ENCODE results near the gene RFTN1. TPM values are rescaled to one million over a fixed set of nuclear protein-coding genes. Genes with fewer than 3 reads are reported as not detected.

Gene RFTN1
- total and polyA plus RNA-seq, 2 of the 8 experiments (the other 6 are each of a cell fraction or from before 2014, with no cell fraction given), result 4.6 to 6.7 TPM

DNA sequence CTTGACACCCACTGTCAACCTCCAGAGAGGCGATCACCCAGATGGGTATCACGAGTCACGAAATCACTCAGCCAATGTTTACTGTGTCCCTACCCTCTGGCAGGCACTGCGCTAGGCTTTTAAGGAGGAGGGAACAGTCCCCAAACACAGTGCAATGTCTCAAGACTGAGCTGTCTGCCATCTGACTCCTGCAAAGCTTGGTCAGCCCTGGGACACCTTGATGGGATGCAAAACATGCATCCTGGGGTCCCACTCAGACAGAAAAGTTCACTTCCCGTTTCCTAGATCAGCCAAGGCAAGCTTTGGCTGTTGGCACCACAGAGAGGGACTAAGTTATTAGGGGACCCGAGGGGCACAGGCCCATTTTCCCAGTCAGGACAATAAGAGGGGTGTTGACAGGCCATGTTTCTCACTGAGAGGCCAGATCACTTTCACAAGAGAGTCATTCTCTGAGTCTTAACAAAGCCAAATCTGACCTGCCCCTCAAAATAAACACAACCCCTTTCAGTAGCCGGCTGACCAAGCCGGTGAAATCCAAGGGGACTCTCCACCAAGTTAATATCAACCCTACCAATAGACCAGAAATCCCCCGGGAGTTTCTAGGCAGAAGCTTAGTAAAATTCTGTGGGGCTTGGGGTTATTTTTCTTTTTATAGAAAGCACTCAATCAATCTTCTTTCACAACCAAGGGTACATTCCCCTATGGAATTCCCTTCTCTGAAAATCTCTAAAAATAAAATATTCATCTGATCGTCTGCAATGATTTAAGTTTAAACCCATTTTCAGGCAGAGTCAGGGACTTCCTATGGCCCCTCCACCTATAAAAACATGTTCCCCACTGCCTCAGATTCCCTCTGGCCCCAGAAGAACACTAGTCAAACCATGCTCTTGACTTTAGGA lies 3.5 kb downstream of the RFTN1 start:
- H3K79me2 ChIP-seq (ENCODE audit: control insufficient read depth in 1 of 2, insufficient read depth in 2 of 2, low read length in 2 of 2), result no peaks in the 10 kb centered on the region
- no peak overlapping the region for H3K9ac ChIP-seq (replicated peaks in 1 of 4; ENCODE audit: extremely low read depth in 1 of 4, low read depth in 3 of 4, low read length in 3 of 4)
- H2AFZ ChIP-seq (ENCODE audit: low read length), result 0 out of 2 replicates have a peak overlapping the region, but pooled peaks have one; percentile 14
- no peak overlapping the region for H3K4ac ChIP-seq (replicated peaks; ENCODE audit: insufficient read length, low read depth, low read length)
- H3K56ac ChIP-seq (replicated peaks; ENCODE audit: insufficient read length, low read depth, low read length), result no peak overlapping the region
- H2BK20ac ChIP-seq (ENCODE audit: low read length), result no peak overlapping the region
- no peaks in the 10 kb centered on the region for H3K79me1 ChIP-seq (ENCODE audit: low read depth, low read length)
- peak overlapping the region; percentile 3 for H4K91ac ChIP-seq (replicated peaks; ENCODE audit: insufficient read length, low read length)
- H2BK120ac ChIP-seq (replicated peaks; ENCODE audit: low read depth, low read length), result no peak overlapping the region
- peaks cover 14% of the 10 kb centered on the region; the same call in 1 of the 2 replicates for H3K23me2 ChIP-seq (ENCODE audit: low read depth, low read length)
- no peaks in the 10 kb centered on the region for H3K9me3 ChIP-seq (ENCODE audit: insufficient read depth in 2 of 2, low read depth in 1 of 2, low read length in 1 of 2)
- no peak overlapping the region for H4K8ac ChIP-seq (ENCODE audit: extremely low read depth, insufficient read depth, low read length)
- no peak overlapping the region for H3K4me3 ChIP-seq (ENCODE audit: extremely low read depth in 1 of 4, insufficient read depth in 2 of 4, low read depth in 3 of 4, low read length in 4 of 4)
- DNase-seq (ENCODE audit: low read depth in 1 of 2, low spot score in 2 of 2) (no peak), FAIRE-seq (no peak)
- H2BK15ac ChIP-seq (ENCODE audit: low read length), result no peak overlapping the region
- H2BK12ac ChIP-seq (ENCODE audit: low read depth, low read length), result no peak overlapping the region
- no peak overlapping the region for H3K27ac ChIP-seq (ENCODE audit: low read depth, low read length)
- no peaks in the 10 kb centered on the region for H3K36me3 ChIP-seq (ENCODE audit: control insufficient read depth in 2 of 4, insufficient read depth in 4 of 4, low read length in 3 of 4)
- H4K20me1 ChIP-seq (replicated peaks in 1 of 2; ENCODE audit: control insufficient read depth in 1 of 2, insufficient read depth in 2 of 2, low read length in 2 of 2), result peaks cover 0 to 3% of the 10 kb centered on the region in 2 experiments
- H3K18ac ChIP-seq (ENCODE audit: extremely low read depth, low read length), result no peak overlapping the region
- no peak overlapping the region for H3K23ac ChIP-seq (ENCODE audit: insufficient read length)
- H3K4me2 ChIP-seq (ENCODE audit: insufficient read depth in 1 of 2, low read depth in 2 of 2, low read length in 2 of 2), result no peak overlapping the region
- H3K4me1 ChIP-seq (replicated peaks in 1 of 4; ENCODE audit: control insufficient read depth in 3 of 4, insufficient read depth in 4 of 4, low read length in 3 of 4), result peaks cover 3 to 21% (median 6%) of the 10 kb centered on the region in 4 experiments; a peak in 6 of 7 replicates
- 87% methylated on average over 10 of the region's 10 CpGs; no CpG with 5 or more reads in 1 of the 2 experiments for WGBS, 2 experiments (ENCODE audit: extremely low coverage in 1 of 2, insufficient coverage in 1 of 2, insufficient read length in 1 of 2, insufficient replicate concordance in 2 of 2, low coverage in 1 of 2, low lambda C conversion rate in 2 of 2, missing lambda C conversion rate in 1 of 2)
- H3K14ac ChIP-seq (ENCODE audit: insufficient read length), result no peak overlapping the region
- no peak overlapping the region; the same call in 1 of the 2 replicates for H2BK5ac ChIP-seq (ENCODE audit: low read depth, low read length)
- no peak overlapping the region for H2AK5ac ChIP-seq (ENCODE audit: low read depth, low read length)
- no peak overlapping the region for H4K5ac ChIP-seq (ENCODE audit: insufficient read length, low read depth, low read length)
- H3K27me3 ChIP-seq (replicated peaks in 1 of 4; ENCODE audit: control insufficient read depth in 3 of 4, extremely low read depth in 1 of 4, insufficient read depth in 3 of 4, low read length in 3 of 4), result peaks cover 15 to 33% (median 31%) of the 10 kb centered on the region in 4 experiments
- ChIA-PET POLR2A (ENCODE audit: partially characterized antibody) (no interaction called here), CTCF (ENCODE audit: partially characterized antibody) (interaction anchor here (0.9 to 1.5 kb wide), 3 partner anchors 13 to 190 kb away, joined by 3 to 4 read pairs (median 4); no protein-coding TSS in a partner anchor)
- no peak for TF ChIP-seq CEBPB (IDR thresholded peaks at IDR 0.05; ENCODE audit: low read depth, low read length)
- TF ChIP-seq CBX8 (IDR thresholded peaks at IDR 0.05; ENCODE audit: borderline replicate concordance, low read depth, low read length), result no peak
- no peak for TF ChIP-seq POLR2A (IDR thresholded peaks at IDR 0.05; ENCODE audit: control extremely low read depth in 1 of 2, low read depth in 2 of 2, low read length in 2 of 2)
- TF ChIP-seq RAD21 (IDR thresholded peaks at IDR 0.05 in 1 of 2, conservative IDR thresholded peaks at IDR 0.05 in 1 of 2; ENCODE audit: low read depth in 2 of 2, low read length in 2 of 2), result no peak
- no peak for TF ChIP-seq TAF7 (optimal IDR thresholded peaks at IDR 0.05; ENCODE audit: borderline replicate concordance, low read depth, low read length)
- TF ChIP-seq TAF1 (IDR thresholded peaks at IDR 0.05; ENCODE audit: low read depth, low read length), result no peak
- no peak for TF ChIP-seq RFX5 (IDR thresholded peaks at IDR 0.05; ENCODE audit: borderline replicate concordance, low read depth, low read length)
- no peak for TF ChIP-seq NRF1 (IDR thresholded peaks at IDR 0.05; ENCODE audit: low read depth, low read length)
- TF ChIP-seq, protein P1, sequence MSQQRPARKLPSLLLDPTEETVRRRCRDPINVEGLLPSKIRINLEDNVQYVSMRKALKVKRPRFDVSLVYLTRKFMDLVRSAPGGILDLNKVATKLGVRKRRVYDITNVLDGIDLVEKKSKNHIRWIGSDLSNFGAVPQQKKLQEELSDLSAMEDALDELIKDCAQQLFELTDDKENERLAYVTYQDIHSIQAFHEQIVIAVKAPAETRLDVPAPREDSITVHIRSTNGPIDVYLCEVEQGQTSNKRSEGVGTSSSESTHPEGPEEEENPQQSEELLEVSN (IDR thresholded peaks at IDR 0.05), result no peak
- no peak for TF ChIP-seq SP2 (IDR thresholded peaks at IDR 0.05; ENCODE audit: low read length)
- TF ChIP-seq TCF12 (IDR thresholded peaks at IDR 0.05; ENCODE audit: low read depth, low read length), result no peak

Measured in H1 (cell line).